ENCODE data around the gene PITPNM3. TPM values are rescaled to one million over a fixed set of nuclear protein-coding genes. Genes with fewer than 3 reads are reported as not detected.

PITPNM3 gene
- total and polyA plus RNA-seq, 4 donors = 0.38 to 3.6 (median 1.2) TPM

DNA sequence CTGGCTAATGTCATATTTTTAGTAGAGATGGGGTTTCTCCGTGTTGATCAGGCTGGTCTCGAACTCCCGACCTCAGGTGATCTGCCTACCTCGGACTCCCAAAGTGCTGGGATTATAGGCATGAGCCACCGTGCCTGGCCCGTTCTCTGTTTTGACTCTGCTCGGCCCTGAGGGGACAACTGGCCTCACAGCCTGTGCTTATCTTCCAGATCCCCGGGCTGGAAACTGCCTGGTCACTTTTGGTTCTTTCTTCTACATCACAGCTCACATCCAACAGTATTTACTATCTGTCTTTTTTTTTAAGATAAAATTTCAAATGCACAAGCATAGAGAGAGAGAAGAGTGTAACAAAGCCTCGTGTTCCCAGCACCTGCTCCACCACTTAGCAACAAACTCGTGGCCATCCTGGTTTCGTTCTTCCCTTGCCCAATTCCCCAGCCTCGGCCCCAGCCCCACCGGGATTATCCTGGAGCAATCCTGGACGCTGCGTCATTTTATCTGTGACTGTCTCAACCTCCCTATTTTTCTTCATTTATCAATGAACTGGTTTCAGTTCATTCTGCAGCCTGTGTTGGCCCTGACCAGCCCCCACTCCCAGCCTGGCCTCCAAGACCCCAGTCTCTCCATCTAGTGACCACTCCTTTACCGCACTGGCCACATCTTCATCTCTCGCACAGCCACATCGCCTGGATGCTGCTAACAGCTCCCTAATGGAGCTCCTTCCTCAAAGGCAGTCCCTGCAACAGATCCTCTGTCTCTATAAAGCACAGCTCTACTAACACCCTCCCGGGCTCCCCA is 91.0 kb downstream of the PITPNM3 start:
- Histone ChIP-seq H3K27ac (ENCODE audit: low read depth in 1 of 2, low read length in 2 of 2) (no peak overlapping the region), H3K4me3 (ENCODE audit: low read length in 2 of 2) (no peak overlapping the region), H3K27me3 (ENCODE audit: control insufficient read depth in 1 of 2, insufficient read depth in 2 of 2, low read length in 1 of 2) (no peaks in the 10 kb centered on the region), H3K36me3 (ENCODE audit: control insufficient read depth in 1 of 2, insufficient read depth in 2 of 2, low read length in 1 of 2) (no peaks in the 10 kb centered on the region), H3K9me3 (ENCODE audit: control insufficient read depth, low read length) (no peaks in the 10 kb centered on the region), H3K4me1 (ENCODE audit: control insufficient read depth in 1 of 2, insufficient read depth in 2 of 2, low read length in 2 of 2) (no peaks in the 10 kb centered on the region)
- ATAC-seq (ENCODE audit: low FRiP score) (no peak), DNase-seq (peak in 1 of 2 donors; percentile 15)
- WGBS, 2 donors = 75 to 83% methylated on average over 19 of the region's 19 CpGs
- intact Hi-C loops (cut with DNase I) = no loop called here

DNA sequence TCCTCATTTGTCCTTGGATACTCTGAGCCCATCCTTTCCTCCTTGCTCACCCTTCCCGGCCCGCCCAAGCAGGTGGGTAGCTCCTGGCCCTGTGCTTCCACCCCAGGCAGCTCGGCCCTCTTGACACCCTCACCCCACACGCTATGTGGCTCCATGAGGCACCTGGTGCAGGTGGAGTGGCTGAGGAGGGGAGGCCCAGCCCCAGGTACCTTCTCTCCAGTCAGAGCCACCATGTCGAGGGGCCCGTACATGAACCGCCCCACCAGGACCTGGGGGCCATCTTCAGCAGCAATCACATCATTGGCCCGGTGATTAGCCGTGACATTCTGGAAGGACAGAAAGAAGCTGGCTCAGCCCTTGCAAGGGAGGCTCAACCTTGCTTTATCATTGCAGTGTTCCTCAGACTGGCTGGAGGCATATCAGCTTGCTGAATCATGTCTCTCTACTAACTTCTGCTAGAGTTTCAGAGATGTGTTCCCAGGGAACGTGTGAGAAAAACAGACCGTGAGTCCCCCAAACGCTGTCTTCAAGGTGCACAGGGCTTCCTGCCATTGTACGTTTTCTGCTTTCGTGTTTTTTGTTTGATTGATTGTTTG is 91.8 kb downstream of the PITPNM3 start:
- DNase-seq (peak in 1 of 2 donors; percentile 16), ATAC-seq (ENCODE audit: low FRiP score) (no peak)
- Histone ChIP-seq H3K9me3 (ENCODE audit: control insufficient read depth, low read length) (no peaks in the 10 kb centered on the region), H3K36me3 (ENCODE audit: control insufficient read depth in 1 of 2, insufficient read depth in 2 of 2, low read length in 1 of 2) (no peaks in the 10 kb centered on the region), H3K27ac (ENCODE audit: low read depth in 1 of 2, low read length in 2 of 2) (no peak overlapping the region), H3K27me3 (ENCODE audit: control insufficient read depth in 1 of 2, insufficient read depth in 2 of 2, low read length in 1 of 2) (no peaks in the 10 kb centered on the region), H3K4me3 (ENCODE audit: low read length in 2 of 2) (no peak overlapping the region), H3K4me1 (ENCODE audit: control insufficient read depth in 1 of 2, insufficient read depth in 2 of 2, low read length in 2 of 2) (no peaks in the 10 kb centered on the region)
- intact Hi-C loops (cut with DNase I) = no loop called here
- 89 to 90% methylated on average over 12 to 14 of the region's 14 CpGs for WGBS, 2 donors

DNA sequence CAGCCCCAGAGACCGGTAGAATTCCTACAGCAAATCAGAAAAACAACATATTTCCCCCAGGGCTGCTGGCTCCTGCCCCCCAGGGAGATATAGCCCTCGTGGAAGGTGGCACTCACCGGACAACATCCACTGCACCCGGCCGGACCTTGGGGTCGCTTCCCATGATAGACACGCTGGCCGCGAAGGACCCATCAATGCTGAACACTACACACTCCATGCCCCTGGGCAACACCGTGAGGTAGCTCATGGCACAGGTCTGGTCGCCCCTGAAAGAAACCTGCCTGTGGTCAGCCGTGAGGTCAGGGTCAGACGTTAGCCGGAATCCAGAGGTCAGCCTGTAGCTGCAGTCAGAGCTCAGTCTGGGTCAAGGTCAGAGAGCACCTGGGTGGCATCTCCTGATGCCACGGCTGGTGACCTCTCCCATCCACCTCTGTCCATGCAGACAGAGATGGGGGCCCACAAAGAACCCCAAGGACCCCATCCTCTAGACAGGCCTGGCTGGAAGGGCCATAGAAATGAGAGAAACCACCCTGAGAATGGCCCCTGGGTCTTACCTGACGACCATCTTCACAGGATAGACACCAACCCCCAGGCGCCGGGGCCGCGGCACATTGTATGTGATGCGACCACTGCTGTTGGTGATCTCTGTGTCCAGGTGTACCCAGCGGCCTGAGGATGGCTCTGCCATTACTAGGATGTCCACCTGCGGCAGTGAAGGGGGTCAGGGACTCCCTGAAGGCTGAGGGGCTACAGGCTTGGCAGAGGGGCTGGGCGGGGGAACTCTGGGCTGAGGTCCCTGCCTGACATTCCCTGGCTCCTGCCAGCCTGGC is 92.5 kb downstream of the PITPNM3 start:
- intact Hi-C loops (cut with DNase I) = no loop called here
- ATAC-seq (ENCODE audit: low FRiP score) (no peak), DNase-seq (peak in 1 of 2 donors; percentile 41)
- Histone ChIP-seq H3K4me3 (ENCODE audit: low read length in 2 of 2) (no peak overlapping the region), H3K36me3 (ENCODE audit: control insufficient read depth in 1 of 2, insufficient read depth in 2 of 2, low read length in 1 of 2) (no peaks in the 10 kb centered on the region), H3K27ac (ENCODE audit: low read depth in 1 of 2, low read length in 2 of 2) (no peak overlapping the region), H3K9me3 (ENCODE audit: control insufficient read depth, low read length) (no peaks in the 10 kb centered on the region), H3K4me1 (ENCODE audit: control insufficient read depth in 1 of 2, insufficient read depth in 2 of 2, low read length in 2 of 2) (no peaks in the 10 kb centered on the region), H3K27me3 (ENCODE audit: control insufficient read depth in 1 of 2, insufficient read depth in 2 of 2, low read length in 1 of 2) (no peaks in the 10 kb centered on the region)
- 86 to 89% methylated on average over 24 of the region's 24 CpGs for WGBS, 2 donors

DNA sequence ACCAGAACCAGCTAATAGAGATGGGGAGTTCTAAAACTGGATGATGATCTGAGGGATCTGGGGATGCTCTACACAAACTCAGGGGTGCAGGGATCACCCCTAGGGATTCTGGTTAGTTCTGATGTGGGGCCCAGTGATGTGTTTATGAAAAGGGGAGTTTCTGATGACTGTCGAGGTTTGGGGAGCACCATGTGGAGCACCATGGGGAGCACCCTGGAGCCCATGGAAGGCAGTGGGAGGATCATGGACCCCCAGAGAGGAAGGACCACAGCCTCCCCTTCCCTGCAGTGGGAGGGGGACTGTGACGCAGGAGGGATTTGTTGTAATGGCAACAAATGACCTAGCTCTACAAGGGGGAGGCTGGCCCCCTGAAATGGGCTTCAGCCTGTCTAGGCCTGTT is 93.7 kb downstream of the PITPNM3 start:
- 79 to 84% methylated on average over 1 to 2 of the region's 2 CpGs for WGBS, 2 donors
- H3K9me3 ChIP-seq (ENCODE audit: control insufficient read depth, low read length) = no peaks in the 10 kb centered on the region
- no peaks in the 10 kb centered on the region for H3K36me3 ChIP-seq (ENCODE audit: control insufficient read depth in 1 of 2, insufficient read depth in 2 of 2, low read length in 1 of 2)
- intact Hi-C loops (cut with DNase I) = no loop called here
- H3K4me3 ChIP-seq (ENCODE audit: low read length in 2 of 2) = no peak overlapping the region
- no peaks in the 10 kb centered on the region for H3K4me1 ChIP-seq (ENCODE audit: control insufficient read depth in 1 of 2, insufficient read depth in 2 of 2, low read length in 2 of 2)
- no peaks in the 10 kb centered on the region for H3K27me3 ChIP-seq (ENCODE audit: control insufficient read depth in 1 of 2, insufficient read depth in 2 of 2, low read length in 1 of 2)
- ATAC-seq (ENCODE audit: low FRiP score) = no peak
- no peak overlapping the region for H3K27ac ChIP-seq (ENCODE audit: low read depth in 1 of 2, low read length in 2 of 2)
- DNase-seq = peak; percentile 26 to 36

DNA sequence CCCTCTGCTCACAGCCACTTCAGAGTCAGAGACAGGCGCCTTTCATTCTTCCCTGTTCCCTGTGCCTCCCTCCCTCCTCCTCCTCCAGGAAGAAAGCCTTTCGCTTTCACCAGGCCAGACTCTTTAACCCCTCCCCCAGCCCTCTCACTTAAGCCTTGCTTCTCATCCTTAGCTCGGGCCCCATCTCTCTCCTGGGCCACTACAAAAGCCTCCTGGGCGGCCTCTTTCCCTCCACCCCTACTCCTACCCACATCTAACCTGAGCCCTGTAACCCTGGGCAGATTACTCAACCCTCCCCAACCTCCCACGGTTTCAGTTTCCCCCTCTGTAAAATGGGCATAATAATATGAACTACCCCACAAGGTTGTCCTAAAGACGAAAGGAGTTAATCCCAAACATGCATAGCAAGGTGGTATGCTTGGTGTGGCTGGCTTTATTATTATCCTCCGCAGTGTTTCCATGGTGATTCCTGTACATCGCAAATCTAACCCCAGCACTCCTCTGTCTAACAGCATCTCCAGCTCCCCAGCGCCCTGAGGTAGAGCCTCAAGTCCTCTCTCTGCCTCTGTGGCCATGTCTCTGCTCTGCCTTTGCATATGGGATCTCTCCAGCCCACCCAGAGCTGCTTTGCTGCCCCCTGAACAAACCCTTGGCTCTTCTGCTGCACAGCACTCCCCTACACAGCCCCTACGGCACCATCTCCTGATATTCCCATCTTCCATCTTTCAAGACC is 94.4 kb downstream of the PITPNM3 start:
- no peaks in the 10 kb centered on the region for H3K4me1 ChIP-seq (ENCODE audit: control insufficient read depth in 1 of 2, insufficient read depth in 2 of 2, low read length in 2 of 2)
- no peak overlapping the region for H3K4me3 ChIP-seq (ENCODE audit: low read length in 2 of 2)
- no peaks in the 10 kb centered on the region for H3K9me3 ChIP-seq (ENCODE audit: control insufficient read depth, low read length)
- intact Hi-C loops (cut with DNase I) = no loop called here
- H3K36me3 ChIP-seq (ENCODE audit: control insufficient read depth in 1 of 2, insufficient read depth in 2 of 2, low read length in 1 of 2) = no peaks in the 10 kb centered on the region
- no peak overlapping the region for H3K27ac ChIP-seq (ENCODE audit: low read depth in 1 of 2, low read length in 2 of 2)
- ATAC-seq (ENCODE audit: low FRiP score) (no peak), DNase-seq (peak in 1 of 2 donors; percentile 16)
- 78 to 79% methylated on average over 10 of the region's 10 CpGs for WGBS, 2 donors
- H3K27me3 ChIP-seq (ENCODE audit: control insufficient read depth in 1 of 2, insufficient read depth in 2 of 2, low read length in 1 of 2) = no peaks in the 10 kb centered on the region

DNA sequence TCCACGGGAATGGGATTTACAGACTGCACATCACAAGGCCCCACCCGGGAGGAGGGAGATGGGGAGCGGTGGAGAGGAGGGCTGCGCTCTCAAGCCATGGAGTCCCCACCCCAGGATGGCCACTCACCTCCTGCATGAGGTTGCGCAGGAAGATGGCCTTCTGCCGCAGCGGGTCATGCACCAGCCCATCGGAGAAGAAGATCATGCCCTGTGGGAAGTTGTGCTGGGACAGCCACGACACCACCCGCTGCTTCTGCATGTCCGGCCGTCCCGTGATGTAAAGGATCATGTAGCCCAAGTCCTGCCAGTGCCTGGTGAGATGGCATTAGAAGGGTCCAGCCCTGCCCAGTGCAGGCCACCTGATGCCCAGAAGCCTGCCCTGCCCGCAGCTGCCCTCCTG is 95.1 kb downstream of the PITPNM3 start:
- DNase-seq (peak; percentile 28 to 63), ATAC-seq (ENCODE audit: low FRiP score) (no peak)
- Histone ChIP-seq H3K36me3 (ENCODE audit: control insufficient read depth in 1 of 2, insufficient read depth in 2 of 2, low read length in 1 of 2) (no peaks in the 10 kb centered on the region), H3K4me3 (ENCODE audit: low read length in 2 of 2) (no peak overlapping the region), H3K9me3 (ENCODE audit: control insufficient read depth, low read length) (no peaks in the 10 kb centered on the region), H3K4me1 (ENCODE audit: control insufficient read depth in 1 of 2, insufficient read depth in 2 of 2, low read length in 2 of 2) (no peaks in the 10 kb centered on the region), H3K27me3 (ENCODE audit: control insufficient read depth in 1 of 2, insufficient read depth in 2 of 2, low read length in 1 of 2) (no peaks in the 10 kb centered on the region), H3K27ac (ENCODE audit: low read depth in 1 of 2, low read length in 2 of 2) (no peak overlapping the region)
- intact Hi-C loops (cut with DNase I) = no loop called here
- 93 to 94% methylated on average over 14 of the region's 14 CpGs for WGBS, 2 donors

DNA sequence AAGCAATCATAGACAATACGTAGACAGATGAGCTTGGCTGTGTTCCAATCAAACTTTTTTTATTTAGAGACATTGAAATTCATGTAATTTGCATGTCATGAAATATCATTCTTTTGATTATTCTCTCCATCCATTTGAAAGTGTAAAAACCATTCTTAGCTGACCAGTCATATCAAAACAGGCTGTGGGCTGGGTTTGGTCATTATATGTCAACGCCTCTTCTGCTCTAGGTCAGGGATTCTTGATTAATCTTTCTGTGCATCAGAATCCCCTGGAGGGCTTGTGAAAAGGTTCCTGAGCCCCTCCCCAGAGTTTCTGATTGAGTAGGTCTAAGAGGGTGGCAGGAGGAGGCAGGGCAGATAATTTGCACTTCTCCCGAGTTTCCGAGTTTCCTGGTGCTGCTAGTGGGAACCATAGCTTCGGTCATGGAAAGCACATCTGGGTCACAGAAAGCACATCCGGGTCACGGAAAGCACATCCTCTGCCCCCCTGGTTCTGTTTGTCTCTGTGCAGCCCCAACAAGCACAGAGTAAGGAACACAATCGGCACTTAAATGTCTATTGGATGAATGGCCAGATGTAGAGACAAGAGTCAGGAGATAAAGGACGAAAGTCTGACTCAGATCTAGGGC is 95.7 kb downstream of the PITPNM3 start:
- 81 to 87% methylated on average over 9 of the region's 9 CpGs for WGBS, 2 donors

DNA sequence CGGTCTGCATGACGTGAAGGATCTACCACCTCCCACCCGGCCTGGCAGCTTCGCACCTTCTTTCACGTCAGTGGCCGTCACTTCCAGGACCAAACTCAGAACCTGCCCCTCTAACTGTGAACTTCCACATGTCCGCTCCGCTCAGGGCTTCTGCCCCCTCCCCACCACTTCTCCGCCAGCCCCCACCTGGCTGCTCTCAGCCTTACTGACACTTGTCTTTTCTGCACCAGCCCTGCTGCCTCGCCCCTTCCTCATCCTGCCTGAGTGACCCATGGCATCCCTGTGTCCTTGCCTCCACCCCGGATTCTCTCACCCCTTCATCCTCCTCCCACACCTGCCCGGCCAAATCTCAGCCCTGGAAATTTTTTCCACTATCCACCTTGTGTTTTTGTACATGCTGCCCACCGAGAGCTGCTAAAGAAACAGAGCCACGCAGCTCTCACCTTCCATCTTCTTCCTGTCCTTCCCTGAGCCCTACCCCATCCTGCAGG is 97.8 kb downstream of the PITPNM3 start:
- ATAC-seq (ENCODE audit: low FRiP score) (no peak), DNase-seq (peak; percentile 36 to 60)
- Histone ChIP-seq H3K27me3 (ENCODE audit: control insufficient read depth in 1 of 2, insufficient read depth in 2 of 2, low read length in 1 of 2) (no peaks in the 10 kb centered on the region), H3K27ac (ENCODE audit: low read depth in 1 of 2, low read length in 2 of 2) (no peak overlapping the region), H3K9me3 (ENCODE audit: control insufficient read depth, low read length) (no peaks in the 10 kb centered on the region), H3K4me3 (ENCODE audit: low read length in 2 of 2) (no peak overlapping the region), H3K36me3 (ENCODE audit: control insufficient read depth in 1 of 2, insufficient read depth in 2 of 2, low read length in 1 of 2) (no peaks in the 10 kb centered on the region), H3K4me1 (ENCODE audit: control insufficient read depth in 1 of 2, insufficient read depth in 2 of 2, low read length in 2 of 2) (no peaks in the 10 kb centered on the region)
- 68 to 77% methylated on average over 14 of the region's 14 CpGs for WGBS, 2 donors
- intact Hi-C loops (cut with DNase I) = no loop called here

More for the DNA sequence above, 95.7 kb downstream of the PITPNM3 start:
- no peaks in the 10 kb centered on the region for H3K9me3 ChIP-seq (ENCODE audit: control insufficient read depth, low read length)
- no peak overlapping the region for H3K27ac ChIP-seq (ENCODE audit: low read depth in 1 of 2, low read length in 2 of 2)
- DNase-seq (peak; percentile 12 to 16), ATAC-seq (ENCODE audit: low FRiP score) (no peak)
- H3K4me3 ChIP-seq (ENCODE audit: low read length in 2 of 2) = no peak overlapping the region
- intact Hi-C loops (cut with DNase I) = no loop called here
- no peaks in the 10 kb centered on the region for H3K27me3 ChIP-seq (ENCODE audit: control insufficient read depth in 1 of 2, insufficient read depth in 2 of 2, low read length in 1 of 2)
- H3K36me3 ChIP-seq (ENCODE audit: control insufficient read depth in 1 of 2, insufficient read depth in 2 of 2, low read length in 1 of 2) = no peaks in the 10 kb centered on the region
- no peaks in the 10 kb centered on the region for H3K4me1 ChIP-seq (ENCODE audit: control insufficient read depth in 1 of 2, insufficient read depth in 2 of 2, low read length in 2 of 2)
